Epidermal melanocyte (primary cell): ENCODE results near the gene MYOM1.
A peak's percentile ranks its signal among the peaks of the same experiment; 100 is the strongest.
"Not testable (repeated sequence)": the region's sequence is repeated elsewhere in the genome, so short reads cannot be mapped to it uniquely, and the experiment has no call there.

ENCODE experiments used
- DNase-seq: peaks from one replicate; pipeline ENCODE4 v3.0.0; 2011; ENCODE audit warnings: low spot score; ENCODE audit not compliant: insufficient read length

The MYOM1 gene

GRCh38 chr18:3060667-3061580 is 158.8 kb downstream of the MYOM1 start:
- no peak for DNase-seq

GRCh38 chr18:3059272-3059671 is 160.5 kb downstream of the MYOM1 start:
- no peak for DNase-seq

DNA sequence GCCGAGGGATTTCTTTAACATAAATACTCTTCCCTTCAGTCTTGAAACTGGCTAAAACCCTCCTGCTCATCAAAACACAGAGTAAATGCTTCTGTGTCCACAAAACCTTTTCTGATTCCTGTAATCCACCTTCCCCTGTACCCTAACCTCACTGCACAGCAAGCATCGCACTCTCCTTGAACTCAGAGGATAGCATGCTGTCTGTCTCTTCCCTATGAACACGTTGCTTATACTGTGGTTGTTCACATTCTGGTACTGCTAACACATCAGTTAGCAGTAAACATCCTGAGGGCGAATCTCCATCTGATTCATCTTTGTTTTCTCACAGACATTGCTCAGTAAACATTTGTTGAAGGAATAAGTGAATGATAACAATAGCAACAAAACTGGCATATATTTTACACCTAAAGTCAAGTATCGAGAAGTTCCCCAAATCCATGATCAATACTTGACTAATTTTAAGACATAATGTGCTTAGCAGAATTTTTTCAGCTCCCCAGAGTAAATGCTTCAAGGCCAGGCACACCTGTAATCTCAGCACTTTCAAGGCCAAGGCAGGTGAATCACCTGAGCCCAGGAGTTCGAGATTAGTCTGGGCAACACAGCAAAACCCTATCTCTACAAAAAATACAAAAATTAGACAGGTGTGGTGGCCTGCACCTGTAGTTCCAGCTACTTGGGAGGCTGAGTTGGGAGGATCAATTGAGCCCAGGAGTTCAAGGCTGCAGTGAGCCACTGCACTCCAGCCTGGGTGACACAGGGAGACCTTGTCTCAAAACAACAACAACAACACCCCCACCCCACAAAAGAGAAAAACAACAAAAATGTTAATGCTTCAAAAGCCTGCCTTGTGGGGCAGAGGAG is 161.2 kb downstream of the MYOM1 start:
- no peak for DNase-seq

DNA sequence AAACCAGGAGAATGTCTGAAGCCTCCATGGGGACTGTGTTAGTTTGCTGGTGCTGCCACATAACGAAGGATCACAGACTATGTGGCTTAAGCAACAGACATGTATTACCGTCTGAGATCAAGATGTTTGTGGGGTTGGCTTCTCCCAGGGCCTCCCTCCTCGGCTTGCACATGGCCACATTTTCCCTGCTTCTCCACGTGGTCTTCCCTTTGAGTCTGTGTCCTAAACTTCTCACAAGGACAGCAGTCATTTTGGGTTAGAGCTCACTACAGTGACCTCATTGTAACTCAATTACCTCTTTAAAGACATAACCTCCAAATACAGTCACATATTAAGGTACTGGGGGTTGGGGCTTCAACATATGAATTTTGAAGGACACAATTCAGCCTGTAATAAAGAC is 162.2 kb downstream of the MYOM1 start:
- no peak for DNase-seq

- no peak for DNase-seq
These were observed 163.5 kb downstream of the MYOM1 start for GRCh38 chr18:3056311-3056710.

- DNase-seq, result no peak
These were observed 164.0 kb downstream of the MYOM1 start for GRCh38 chr18:3055816-3056215.

GRCh38 chr18:3055186-3055728 is 164.5 kb downstream of the MYOM1 start:
- peak; percentile 46 for DNase-seq

DNA sequence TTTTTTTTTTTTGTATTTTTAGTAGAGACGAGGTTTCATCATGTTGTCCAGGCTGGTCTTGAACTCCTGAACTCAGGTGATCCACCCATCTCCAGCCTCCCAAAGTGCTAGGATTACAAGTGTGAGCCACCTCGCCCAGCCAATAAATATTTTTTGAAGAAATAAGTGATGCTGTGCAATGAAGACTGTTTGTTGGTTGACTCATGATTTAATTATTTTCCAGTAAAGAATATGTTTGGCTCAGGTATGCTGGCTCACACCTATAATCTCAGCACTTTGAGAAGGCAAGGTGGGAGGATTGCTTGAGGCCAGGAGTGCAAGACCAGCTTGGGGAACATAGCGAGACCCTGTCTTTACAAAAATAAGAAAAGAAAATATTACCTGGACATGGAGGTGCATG is 165.0 kb downstream of the MYOM1 start:
- DNase-seq, result no peak

- DNase-seq, result no peak
These were observed 165.6 kb downstream of the MYOM1 start for GRCh38 chr18:3054214-3054613.

DNA sequence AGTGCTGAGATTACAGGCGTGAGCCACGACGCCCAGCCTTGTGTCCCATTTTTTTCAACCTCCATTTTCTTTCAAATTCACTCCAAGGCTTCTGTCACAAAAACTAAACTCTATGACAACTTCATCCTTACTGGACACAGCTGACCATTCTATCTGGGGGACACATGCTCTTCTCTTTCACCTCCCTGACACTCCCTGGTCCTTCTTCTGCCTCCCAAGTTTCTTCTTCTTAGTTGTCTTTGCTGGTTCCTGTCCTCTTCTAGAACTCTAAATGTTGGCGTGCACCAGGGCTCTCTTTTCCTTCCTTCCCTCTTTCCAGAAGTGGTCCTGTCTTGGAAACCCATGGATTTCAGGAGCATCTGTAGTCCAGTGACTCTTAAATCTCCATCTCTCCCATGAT is 166.7 kb downstream of the MYOM1 start:
- DNase-seq, result no peak

- no peak for DNase-seq
These were observed 167.4 kb downstream of the MYOM1 start for GRCh38 chr18:3052411-3052758.

DNA sequence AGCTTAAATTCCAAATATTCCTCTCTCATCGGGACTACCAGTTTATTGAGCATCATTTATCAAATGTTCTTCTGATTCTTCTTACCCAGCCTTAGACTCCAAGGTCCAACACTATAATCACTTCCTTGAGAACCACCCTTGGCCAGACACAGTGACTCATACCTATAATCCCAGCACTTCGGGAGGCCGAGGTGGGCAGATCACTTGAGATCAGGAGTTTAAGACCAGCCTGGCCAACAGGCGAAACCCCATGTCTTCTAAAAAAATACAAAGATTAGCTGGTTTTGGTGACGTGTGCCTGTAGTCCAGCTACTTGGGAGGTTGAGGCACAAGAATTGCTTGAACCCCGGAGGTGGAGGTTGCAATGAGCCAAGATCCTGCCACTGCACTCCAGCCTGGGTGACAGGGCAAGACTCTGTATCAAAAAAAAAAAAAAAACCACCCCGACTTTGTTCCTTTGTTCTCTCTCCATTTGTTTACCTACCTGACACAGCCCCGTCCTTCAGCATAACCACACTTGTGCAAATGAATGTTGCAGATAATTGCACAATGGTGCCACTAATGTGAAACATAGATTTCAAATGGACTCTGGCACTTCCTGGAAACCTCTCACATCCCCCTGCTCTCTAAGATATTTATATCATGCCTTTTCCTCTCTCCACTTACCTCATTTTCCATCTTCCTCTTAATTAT is 167.9 kb downstream of the MYOM1 start:
- DNase-seq, result no peak

- not testable (repeated sequence) for DNase-seq
These were observed 169.8 kb downstream of the MYOM1 start for GRCh38 chr18:3049897-3050454.

DNA sequence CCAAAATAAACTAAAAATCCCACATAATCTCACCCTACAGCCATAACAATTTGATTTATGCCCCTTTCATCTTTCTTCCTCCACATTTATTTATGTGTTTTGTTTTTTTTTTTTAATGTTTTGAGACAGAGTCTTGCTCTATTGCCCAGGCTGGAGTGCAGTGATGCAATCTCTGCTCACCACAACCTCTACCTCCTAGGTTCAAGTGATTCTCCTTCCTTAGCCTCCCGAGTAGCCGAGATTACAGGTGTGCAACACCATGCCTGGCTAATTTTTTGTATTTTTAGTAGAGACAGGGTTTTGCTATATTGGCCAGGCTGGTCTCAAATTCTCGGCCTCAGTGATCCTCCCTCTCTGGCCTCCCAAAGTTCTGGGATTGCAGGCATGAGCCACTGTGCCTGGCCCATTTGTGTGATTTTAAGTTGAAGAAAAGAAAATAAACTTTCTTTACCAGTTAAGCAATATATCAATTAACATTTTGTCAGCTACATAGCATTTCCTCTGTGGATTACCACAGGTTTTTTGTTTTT is 170.9 kb downstream of the MYOM1 start:
- no peak for DNase-seq

- no peak for DNase-seq
These were observed 171.6 kb downstream of the MYOM1 start for GRCh38 chr18:3048121-3048520.

- no peak for DNase-seq
These were observed 173.5 kb downstream of the MYOM1 start for GRCh38 chr18:3046216-3046808.

- no peak for DNase-seq
These were observed 174.7 kb downstream of the MYOM1 start for GRCh38 chr18:3044931-3045698.

DNA sequence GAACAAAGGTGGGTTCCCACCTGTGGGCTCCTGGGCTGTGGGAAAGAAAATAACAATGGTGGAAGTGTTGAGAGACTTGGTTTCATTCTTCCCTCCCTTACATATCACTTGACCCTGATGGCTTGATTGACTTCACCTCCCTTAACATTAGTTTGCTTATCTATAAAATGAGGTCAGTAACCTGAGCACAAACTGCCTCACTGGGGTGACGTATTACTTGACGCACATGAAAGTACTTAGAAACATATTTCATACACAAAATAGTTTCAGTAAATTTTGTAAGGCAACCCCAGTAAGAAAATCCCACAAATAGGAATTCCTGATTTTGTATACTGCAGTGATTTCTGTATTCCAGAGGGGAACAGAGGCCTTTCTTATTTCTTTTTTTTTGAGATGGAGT is 177.4 kb downstream of the MYOM1 start:
- no peak for DNase-seq

DNA sequence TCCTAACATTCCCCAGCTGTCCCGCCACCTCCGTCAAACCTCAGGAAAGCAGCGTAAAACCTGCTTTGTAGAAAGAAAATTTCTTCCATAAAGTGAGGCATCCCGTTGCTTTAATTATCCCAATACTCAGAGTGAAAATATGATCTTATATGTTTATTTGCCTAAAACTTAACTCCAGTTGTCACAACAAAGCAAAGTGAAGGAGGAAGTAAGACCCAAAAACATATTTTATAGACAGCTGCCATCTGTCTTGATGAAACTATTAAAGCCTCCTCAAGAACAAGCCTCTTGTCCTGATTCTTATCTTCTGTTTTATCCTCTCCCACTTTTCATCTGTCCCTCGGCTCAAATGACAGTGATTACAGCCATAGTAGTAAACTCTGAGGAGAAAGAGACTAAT is 177.9 kb downstream of the MYOM1 start:
- no peak for DNase-seq

DNA sequence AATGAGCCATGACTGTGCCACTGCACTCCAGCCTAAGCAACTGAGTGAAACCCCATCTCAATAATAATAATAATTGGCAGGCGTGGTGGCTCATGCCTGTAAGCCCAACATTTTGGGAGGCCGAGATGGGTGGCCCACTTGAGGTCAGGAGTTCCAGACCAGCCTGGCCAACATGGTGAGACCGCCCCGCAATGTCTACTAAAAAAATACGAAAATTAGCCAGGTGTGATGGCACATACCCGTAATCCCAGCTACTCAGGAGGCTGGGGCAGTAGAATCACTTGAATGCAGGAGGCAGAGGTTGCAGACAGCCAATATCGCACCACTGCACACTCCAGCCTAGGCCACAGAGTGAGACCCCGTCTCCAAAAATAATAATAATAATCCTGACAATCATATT is 178.9 kb downstream of the MYOM1 start:
- no peak for DNase-seq
